ENCODE measurements around the gene TAP1. TPM values are rescaled to one million over a fixed set of nuclear protein-coding genes. Genes with fewer than 3 reads are reported as not detected.
"Not testable (repeated sequence)": the region's sequence is repeated elsewhere in the genome, so short reads cannot be mapped to it uniquely, and the experiment has no call there.

TAP1 gene
- total and polyA plus RNA-seq, 2 of the 8 experiments (the other 6 are each of a cell fraction or from before 2014, with no cell fraction given), result 16.8 to 22.0 TPM

DNA sequence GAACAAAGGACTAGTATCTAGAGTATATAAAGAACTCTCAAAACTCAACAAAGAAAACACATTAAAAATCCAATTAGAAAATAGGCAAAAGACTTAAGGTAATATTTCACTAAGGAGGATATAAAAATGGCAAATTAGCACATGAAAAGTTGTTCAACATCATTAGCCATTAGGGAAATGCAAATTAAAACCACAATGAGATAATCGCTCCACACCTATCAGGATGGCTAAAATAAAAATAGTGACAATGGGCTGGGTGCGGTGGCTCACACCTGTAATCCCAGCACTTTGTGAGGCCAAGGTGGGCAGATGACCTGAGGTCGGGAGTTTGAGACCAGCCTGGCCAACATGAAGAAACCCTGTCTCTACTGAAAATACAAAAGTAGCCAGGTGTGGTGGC is 27.5 kb upstream of the TAP1 start:
- H3K56ac ChIP-seq (replicated peaks; ENCODE audit: insufficient read length, low read depth, low read length); H3K9ac ChIP-seq (replicated peaks in 1 of 4; ENCODE audit: extremely low read depth in 1 of 4, low read depth in 3 of 4, low read length in 3 of 4); H4K5ac ChIP-seq (ENCODE audit: insufficient read length, low read depth, low read length); H2BK5ac ChIP-seq (ENCODE audit: low read depth, low read length); H2BK12ac ChIP-seq (ENCODE audit: low read depth, low read length); H3K4me1 ChIP-seq (replicated peaks in 1 of 4; ENCODE audit: control insufficient read depth in 3 of 4, insufficient read depth in 4 of 4, low read length in 3 of 4); H3K79me1 ChIP-seq (ENCODE audit: low read depth, low read length); H2BK20ac ChIP-seq (ENCODE audit: low read length); H3K27me3 ChIP-seq (replicated peaks in 1 of 4; ENCODE audit: control insufficient read depth in 3 of 4, extremely low read depth in 1 of 4, insufficient read depth in 3 of 4, low read length in 3 of 4); H3K14ac ChIP-seq (ENCODE audit: insufficient read length); H3K4me3 ChIP-seq (ENCODE audit: extremely low read depth in 1 of 4, insufficient read depth in 2 of 4, low read depth in 3 of 4, low read length in 4 of 4); H3K27ac ChIP-seq (ENCODE audit: low read depth, low read length); H2BK120ac ChIP-seq (replicated peaks; ENCODE audit: low read depth, low read length); H4K8ac ChIP-seq (ENCODE audit: extremely low read depth, insufficient read depth, low read length); H3K4ac ChIP-seq (replicated peaks; ENCODE audit: insufficient read length, low read depth, low read length); H3K4me2 ChIP-seq (ENCODE audit: insufficient read depth in 1 of 2, low read depth in 2 of 2, low read length in 2 of 2); H2AFZ ChIP-seq (ENCODE audit: low read length); DNase-seq (ENCODE audit: low read depth in 1 of 2, low spot score in 2 of 2); H2AK5ac ChIP-seq (ENCODE audit: low read depth, low read length); H3K79me2 ChIP-seq (ENCODE audit: control insufficient read depth in 1 of 2, insufficient read depth in 2 of 2, low read length in 2 of 2); FAIRE-seq; H3K36me3 ChIP-seq (ENCODE audit: control insufficient read depth in 2 of 4, insufficient read depth in 4 of 4, low read length in 3 of 4); H3K23ac ChIP-seq (ENCODE audit: insufficient read length); H2BK15ac ChIP-seq (ENCODE audit: low read length); H3K23me2 ChIP-seq (ENCODE audit: low read depth, low read length); H3K9me3 ChIP-seq (ENCODE audit: insufficient read depth in 2 of 2, low read depth in 1 of 2, low read length in 1 of 2); H4K20me1 ChIP-seq (replicated peaks in 1 of 2; ENCODE audit: control insufficient read depth in 1 of 2, insufficient read depth in 2 of 2, low read length in 2 of 2); H3K18ac ChIP-seq (ENCODE audit: extremely low read depth, low read length); H4K91ac ChIP-seq (replicated peaks; ENCODE audit: insufficient read length, low read length): not testable (repeated sequence)
- ChIA-PET POLR2A (ENCODE audit: partially characterized antibody) (interaction anchor here (1.0 to 2.7 kb wide), 2 partner anchors 89 to 91 kb away, joined by 4 to 7 read pairs; no protein-coding TSS in a partner anchor), CTCF (ENCODE audit: partially characterized antibody) (interaction anchor here (0.7 to 1.4 kb wide), 2 partner anchors 40 to 51 kb away, joined by 3 to 4 read pairs; no protein-coding TSS in a partner anchor)
- 70% methylated on average over 3 of the region's 3 CpGs; no CpG with 5 or more reads in 1 of the 2 experiments for WGBS, 2 experiments (ENCODE audit: extremely low coverage in 1 of 2, insufficient coverage in 1 of 2, insufficient read length in 1 of 2, insufficient replicate concordance in 2 of 2, low coverage in 1 of 2, low lambda C conversion rate in 2 of 2, missing lambda C conversion rate in 1 of 2)

Data from H1 (cell line).